Measurements from ENCODE around the gene LPAR3. TPM values are rescaled to one million over a fixed set of nuclear protein-coding genes. Genes with fewer than 3 reads are reported as not detected.

LPAR3 gene
- total RNA-seq, 1 experiment from 2014 or later, result 9.8 TPM

GRCh38 chr1:84823511-84823910 lies 69.5 kb downstream of the LPAR3 start:
- H3K27me3 ChIP-seq (ENCODE audit: low read length), result no peaks in the 10 kb centered on the region
- no peaks in the 10 kb centered on the region for H3K9me2 ChIP-seq (replicated peaks; ENCODE audit: low read length)
- H3K4me3 ChIP-seq (ENCODE audit: low read length), result no peak overlapping the region
- TF ChIP-seq EZH2 (IDR thresholded peaks at IDR 0.05; ENCODE audit: low read length, unreplicated experiment) (no peak), EZH2phosphoT487 (IDR thresholded peaks at IDR 0.05; ENCODE audit: borderline replicate concordance, low read length) (no peak), CTCF (conservative IDR thresholded peaks at IDR 0.05; ENCODE audit: low read depth, low read length) (no peak)
- no peak overlapping the region for H2AFZ ChIP-seq (ENCODE audit: low read length)
- H3K79me2 ChIP-seq (ENCODE audit: low read length), result no peaks in the 10 kb centered on the region
- POLR2A ChIA-PET (ENCODE audit: unreplicated experiment), result no interaction called here
- H3K4me2 ChIP-seq (ENCODE audit: low read length), result no peak overlapping the region
- no peaks in the 10 kb centered on the region for H3K36me3 ChIP-seq (ENCODE audit: low read depth, low read length)
- intact Hi-C loops (cut with micrococcal nuclease), result no loop called here
- DNase-seq (no peak), ATAC-seq (no peak)
- H3F3A ChIP-seq (ENCODE audit: low read length, unreplicated experiment), result no peaks in the 10 kb centered on the region
- no peaks in the 10 kb centered on the region for H3K9me3 ChIP-seq (ENCODE audit: low read length)
- no TSS peak for BruUV-seq (replicated peaks)
- H3K4me1 ChIP-seq (ENCODE audit: insufficient read depth, low read length), result no peaks in the 10 kb centered on the region
- CTCF ChIA-PET, result no interaction called here
- no peaks in the 10 kb centered on the region for H4K20me1 ChIP-seq (ENCODE audit: low read length)
- no peak overlapping the region for H3K9ac ChIP-seq (ENCODE audit: low read length)
- H3K27ac ChIP-seq (ENCODE audit: low read length), result no peak overlapping the region

- no peaks in the 10 kb centered on the region for H3K4me1 ChIP-seq (ENCODE audit: insufficient read depth, low read length)
- no peak overlapping the region for H3K4me2 ChIP-seq (ENCODE audit: low read length)
- no peaks in the 10 kb centered on the region for H3K9me2 ChIP-seq (replicated peaks; ENCODE audit: low read length)
- H3F3A ChIP-seq (ENCODE audit: low read length, unreplicated experiment), result no peaks in the 10 kb centered on the region
- no peak overlapping the region for H3K27ac ChIP-seq (ENCODE audit: low read length)
- no peak for DNase-seq
- CTCF ChIA-PET, result no interaction called here
- no peak overlapping the region for H3K4me3 ChIP-seq (ENCODE audit: low read length)
- H3K27me3 ChIP-seq (ENCODE audit: low read length), result no peaks in the 10 kb centered on the region
- no TSS peak for BruUV-seq (replicated peaks)
- POLR2A ChIA-PET (ENCODE audit: unreplicated experiment), result no interaction called here
- no peaks in the 10 kb centered on the region for H3K36me3 ChIP-seq (ENCODE audit: low read depth, low read length)
- intact Hi-C loops (cut with micrococcal nuclease), result no loop called here
- H3K9ac ChIP-seq (ENCODE audit: low read length), result no peak overlapping the region
- no peaks in the 10 kb centered on the region for H4K20me1 ChIP-seq (ENCODE audit: low read length)
- no peaks in the 10 kb centered on the region for H3K79me2 ChIP-seq (ENCODE audit: low read length)
- H3K9me3 ChIP-seq (ENCODE audit: low read length), result no peaks in the 10 kb centered on the region
- H2AFZ ChIP-seq (ENCODE audit: low read length), result no peak overlapping the region
- no peak for TF ChIP-seq EZH2 (IDR thresholded peaks at IDR 0.05; ENCODE audit: low read length, unreplicated experiment)
- TF ChIP-seq CTCF (conservative IDR thresholded peaks at IDR 0.05; ENCODE audit: low read depth, low read length), result no peak
- no peak for TF ChIP-seq EZH2phosphoT487 (IDR thresholded peaks at IDR 0.05; ENCODE audit: borderline replicate concordance, low read length)
- ATAC-seq, result no peak
Observed at GRCh38 chr1:84810343-84810742, 82.7 kb downstream of the LPAR3 start.

GRCh38 chr1:84809023-84809422 lies 84.0 kb downstream of the LPAR3 start:
- no peaks in the 10 kb centered on the region for H3K9me3 ChIP-seq (ENCODE audit: low read length)
- no peak overlapping the region for H3K4me3 ChIP-seq (ENCODE audit: low read length)
- H3K79me2 ChIP-seq (ENCODE audit: low read length), result no peaks in the 10 kb centered on the region
- H3K9me2 ChIP-seq (replicated peaks; ENCODE audit: low read length), result no peaks in the 10 kb centered on the region
- H4K20me1 ChIP-seq (ENCODE audit: low read length), result no peaks in the 10 kb centered on the region
- no peaks in the 10 kb centered on the region for H3K4me1 ChIP-seq (ENCODE audit: insufficient read depth, low read length)
- H2AFZ ChIP-seq (ENCODE audit: low read length), result no peak overlapping the region
- no peaks in the 10 kb centered on the region for H3K36me3 ChIP-seq (ENCODE audit: low read depth, low read length)
- ChIA-PET POLR2A (ENCODE audit: unreplicated experiment) (no interaction called here), CTCF (no interaction called here)
- DNase-seq, result no peak
- H3K27me3 ChIP-seq (ENCODE audit: low read length), result no peaks in the 10 kb centered on the region
- H3K27ac ChIP-seq (ENCODE audit: low read length), result no peak overlapping the region
- no peak for TF ChIP-seq EZH2phosphoT487 (IDR thresholded peaks at IDR 0.05; ENCODE audit: borderline replicate concordance, low read length)
- no peak for TF ChIP-seq EZH2 (IDR thresholded peaks at IDR 0.05; ENCODE audit: low read length, unreplicated experiment)
- TF ChIP-seq CTCF (conservative IDR thresholded peaks at IDR 0.05; ENCODE audit: low read depth, low read length), result no peak
- no peak for ATAC-seq
- H3K4me2 ChIP-seq (ENCODE audit: low read length), result no peak overlapping the region
- intact Hi-C loops (cut with micrococcal nuclease), result no loop called here
- H3F3A ChIP-seq (ENCODE audit: low read length, unreplicated experiment), result no peaks in the 10 kb centered on the region
- BruUV-seq (replicated peaks), result no TSS peak
- no peak overlapping the region for H3K9ac ChIP-seq (ENCODE audit: low read length)

Measured in PC-3 (cell line).